Measurements from ENCODE around the gene VEPH1. TPM values are rescaled to one million over a fixed set of nuclear protein-coding genes. Genes with fewer than 3 reads are reported as not detected.

Gene VEPH1
- total RNA-seq (1 to 10 TPM in 1 of 2 donors, under 1 TPM in 1; 0.15 to 3.9 TPM), total RNA-seq (0 reads per million in 2 donors)

DNA sequence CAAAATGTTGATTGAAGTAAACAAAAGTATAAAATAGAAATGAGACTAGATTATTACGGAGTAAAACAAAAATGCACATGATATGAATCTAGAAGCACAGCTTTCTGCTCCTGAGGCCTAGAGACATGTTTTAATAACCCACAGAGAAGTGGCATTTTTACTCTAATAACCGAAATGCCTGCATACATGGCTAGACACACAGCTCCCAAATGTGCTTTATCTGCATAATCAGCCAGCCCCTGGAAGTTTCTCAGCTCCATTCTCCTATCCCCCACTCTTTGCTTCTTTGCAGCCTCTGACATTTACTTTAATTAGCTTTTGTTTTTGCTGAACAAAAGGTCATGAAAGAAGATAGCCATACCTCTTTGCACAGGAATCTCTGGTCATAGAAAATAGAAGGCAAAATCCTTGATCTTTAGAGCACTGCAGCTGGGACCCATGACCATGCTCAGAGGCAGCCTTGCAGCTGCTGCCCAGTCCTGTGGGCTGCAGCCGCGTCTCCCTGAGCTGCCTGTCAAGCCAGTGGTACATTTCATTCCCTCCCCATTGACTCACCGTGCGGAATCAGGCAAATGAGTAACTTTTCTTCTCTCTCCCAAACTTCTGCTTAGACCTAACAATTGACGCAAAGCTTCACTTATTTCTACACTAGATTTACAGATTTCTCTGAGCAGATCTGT, at the start of gene VEPH1:
VEPH1 (minus strand) TSS at position 501 of the 680 bp plus-strand sequence. CDS start 8,067 bp downstream, outside the sequence.
- peaks cover 37% of the 10 kb centered on the region for H3K27me3 Mint-ChIP-seq
- H3K27ac Mint-ChIP-seq = no peak within 1 kb of the TSS
- peaks cover 13% of the 10 kb centered on the region for H3K4me1 Mint-ChIP-seq
- H3K9me3 ChIP-seq (ENCODE audit: control insufficient read depth, low read length, poor library complexity, severe bottlenecking) = no peaks in the 10 kb centered on the region
- H3K36me3 Mint-ChIP-seq (ENCODE audit: low read depth) = peaks cover 2% of the 10 kb centered on the region
- no peak within 1 kb of the TSS for H3K4me3 Mint-ChIP-seq
- ATAC-seq = no peak
- no peak for DNase-seq

DNA sequence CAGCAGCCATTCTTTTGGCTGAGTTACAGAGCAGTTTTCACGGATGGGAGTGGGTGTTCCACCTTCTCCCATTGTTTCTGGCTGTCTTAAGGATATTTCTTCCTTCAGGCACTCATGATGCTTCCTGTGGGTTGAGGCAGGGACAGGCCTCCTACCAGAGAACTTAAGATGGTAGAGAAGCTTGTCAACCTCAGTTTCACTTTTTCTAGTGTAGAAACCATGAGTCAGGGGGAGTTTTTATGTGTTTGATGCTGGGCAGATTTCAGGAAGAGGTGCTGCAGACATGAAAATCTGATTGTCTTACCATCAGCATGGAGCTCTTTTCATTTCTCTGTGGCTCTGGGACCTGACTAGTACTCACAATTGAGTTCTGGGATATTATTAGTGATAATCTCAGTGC, 48.7 kb upstream of the VEPH1 start:
- peaks cover 21% of the 10 kb centered on the region for H3K27me3 Mint-ChIP-seq
- no peaks in the 10 kb centered on the region for H3K9me3 ChIP-seq (ENCODE audit: control insufficient read depth, low read length, poor library complexity, severe bottlenecking)
- DNase-seq (no peak), ATAC-seq (no peak)
- no peak overlapping the region for H3K27ac Mint-ChIP-seq
- no peaks in the 10 kb centered on the region for H3K36me3 Mint-ChIP-seq (ENCODE audit: low read depth)
- no peaks in the 10 kb centered on the region for H3K4me1 Mint-ChIP-seq
- no peak overlapping the region for H3K4me3 Mint-ChIP-seq

GRCh38 chr3:157549498-157549897, 46.3 kb upstream of the VEPH1 start:
- H3K4me3 Mint-ChIP-seq = no peak overlapping the region

GRCh38 chr3:157544501-157545130, 41.4 kb upstream of the VEPH1 start:
- Mint-ChIP-seq H3K4me3 (no peak overlapping the region), H3K27me3 (peaks cover 38% of the 10 kb centered on the region)
- no peak for DNase-seq

More at GRCh38 chr3:157549498-157549897, 46.3 kb upstream of the VEPH1 start:
- H3K9me3 ChIP-seq (ENCODE audit: control insufficient read depth, low read length, poor library complexity, severe bottlenecking) = no peaks in the 10 kb centered on the region
- DNase-seq (no peak), ATAC-seq (no peak)
- H3K27me3 Mint-ChIP-seq = peaks cover 7% of the 10 kb centered on the region
- no peaks in the 10 kb centered on the region for H3K4me1 Mint-ChIP-seq
- no peaks in the 10 kb centered on the region for H3K36me3 Mint-ChIP-seq (ENCODE audit: low read depth)
- no peak overlapping the region for H3K27ac Mint-ChIP-seq

DNA sequence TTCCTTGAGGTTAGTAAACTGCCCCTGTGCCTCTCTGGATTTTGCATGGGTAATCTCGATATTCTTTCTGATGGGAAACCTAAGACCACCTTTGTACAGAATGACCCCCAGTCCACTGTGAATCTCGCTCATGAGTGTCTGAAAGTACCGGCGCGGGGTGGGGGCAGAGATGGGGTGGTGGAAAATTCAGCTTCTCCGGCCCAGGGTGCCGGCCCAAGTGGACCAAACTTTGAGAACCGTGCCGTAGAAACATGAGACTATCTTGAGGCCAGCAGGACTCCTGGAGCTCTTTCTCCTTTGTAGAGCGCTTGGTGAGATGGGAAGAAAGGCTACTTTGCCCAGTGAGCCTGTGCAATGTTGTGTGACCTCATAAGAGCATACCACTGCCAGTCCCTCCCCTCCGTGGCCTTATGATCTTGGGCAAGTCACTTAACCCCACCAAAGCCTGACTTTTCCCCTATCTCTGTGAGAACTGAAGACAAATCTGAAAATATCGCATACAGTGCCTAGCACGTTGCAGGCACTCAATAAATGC, 40.4 kb upstream of the VEPH1 start:
- Mint-ChIP-seq H3K4me1 (no peaks in the 10 kb centered on the region), H3K36me3 (ENCODE audit: low read depth) (no peaks in the 10 kb centered on the region), H3K27me3 (peaks cover 48% of the 10 kb centered on the region), H3K4me3 (no peak overlapping the region), H3K27ac (no peak overlapping the region)
- ATAC-seq = no peak
- DNase-seq = no peak
- H3K9me3 ChIP-seq (ENCODE audit: control insufficient read depth, low read length, poor library complexity, severe bottlenecking) = no peaks in the 10 kb centered on the region

More at GRCh38 chr3:157544501-157545130, 41.4 kb upstream of the VEPH1 start:
- Mint-ChIP-seq H3K27ac (no peak overlapping the region), H3K36me3 (ENCODE audit: low read depth) (no peaks in the 10 kb centered on the region), H3K4me1 (no peaks in the 10 kb centered on the region)
- no peaks in the 10 kb centered on the region for H3K9me3 ChIP-seq (ENCODE audit: control insufficient read depth, low read length, poor library complexity, severe bottlenecking)
- no peak for ATAC-seq

- no peak overlapping the region for H3K27ac Mint-ChIP-seq
- no peak for DNase-seq
- H3K4me1 Mint-ChIP-seq = no peaks in the 10 kb centered on the region
- H3K27me3 Mint-ChIP-seq = peaks cover 51% of the 10 kb centered on the region
- H3K4me3 Mint-ChIP-seq = no peak overlapping the region
- no peaks in the 10 kb centered on the region for H3K36me3 Mint-ChIP-seq (ENCODE audit: low read depth)
- ATAC-seq = no peak
- H3K9me3 ChIP-seq (ENCODE audit: control insufficient read depth, low read length, poor library complexity, severe bottlenecking) = no peaks in the 10 kb centered on the region
Measured at GRCh38 chr3:157542711-157543500, 39.7 kb upstream of the VEPH1 start.

DNA sequence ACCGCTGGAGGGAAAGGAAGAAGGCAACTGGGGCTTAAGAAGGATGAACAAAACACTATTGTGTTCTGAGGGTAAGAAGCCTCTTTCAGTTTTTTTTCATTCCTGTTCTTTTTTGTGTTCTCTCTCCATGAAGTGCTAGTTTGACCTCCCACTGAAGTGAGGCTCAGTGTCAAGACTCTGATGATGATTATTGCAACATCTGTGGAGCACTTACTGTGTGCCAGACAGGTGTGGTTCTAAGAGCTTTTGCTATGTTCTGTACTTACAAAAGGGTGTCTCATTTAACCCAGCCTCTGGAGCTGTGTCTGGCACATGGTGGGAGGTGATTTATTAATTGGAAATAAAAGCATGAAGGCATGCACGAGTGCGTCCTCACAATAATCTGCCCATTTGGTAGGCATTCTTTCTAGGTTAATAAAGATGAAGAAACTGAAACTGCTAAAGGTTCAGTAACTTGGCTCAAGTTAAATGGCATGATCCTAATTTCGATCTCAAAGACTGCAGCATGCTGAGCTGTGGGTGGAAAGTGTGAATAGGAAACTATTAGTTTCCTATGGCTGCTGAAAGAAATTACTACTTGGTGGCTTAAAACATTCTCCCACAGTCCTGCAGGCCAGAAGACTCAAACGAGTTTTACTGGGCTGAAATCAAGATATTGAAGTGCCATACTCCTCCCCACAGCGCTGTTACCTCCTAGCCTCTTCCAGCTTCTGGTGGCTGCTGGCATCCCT, 38.5 kb upstream of the VEPH1 start:
- no peaks in the 10 kb centered on the region for H3K36me3 Mint-ChIP-seq (ENCODE audit: low read depth)
- no peaks in the 10 kb centered on the region for H3K9me3 ChIP-seq (ENCODE audit: control insufficient read depth, low read length, poor library complexity, severe bottlenecking)
- H3K4me3 Mint-ChIP-seq = no peak overlapping the region
- H3K27ac Mint-ChIP-seq = no peak overlapping the region
- DNase-seq = no peak
- no peaks in the 10 kb centered on the region for H3K4me1 Mint-ChIP-seq
- H3K27me3 Mint-ChIP-seq = peaks cover 51% of the 10 kb centered on the region
- ATAC-seq = no peak

- no peak overlapping the region for H3K4me3 Mint-ChIP-seq
Measured at GRCh38 chr3:157540656-157541055, 37.4 kb upstream of the VEPH1 start.

DNA sequence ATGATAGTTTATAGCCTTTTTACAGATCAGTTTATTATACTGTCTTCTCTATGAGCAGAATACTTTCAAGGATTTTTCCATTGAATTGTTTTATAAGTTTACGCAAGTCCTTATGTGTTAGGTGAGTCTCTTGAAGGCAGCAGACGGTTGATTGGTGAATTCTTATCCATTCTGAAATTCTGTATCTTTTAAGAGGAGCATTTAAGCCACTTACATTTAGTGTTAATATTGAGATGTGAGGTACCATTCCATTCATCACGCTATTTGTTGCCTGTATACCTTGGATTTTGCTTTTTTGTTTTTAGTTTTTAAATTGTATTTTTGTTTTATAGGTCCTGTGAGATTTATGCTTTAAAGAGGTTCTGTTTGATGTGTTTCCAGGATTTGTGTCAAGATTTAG, 32.5 kb upstream of the VEPH1 start:
- DNase-seq (no peak), ATAC-seq (no peak)
- peaks cover 26% of the 10 kb centered on the region for H3K27me3 Mint-ChIP-seq
- H3K36me3 Mint-ChIP-seq (ENCODE audit: low read depth) = no peaks in the 10 kb centered on the region
- no peak overlapping the region for H3K4me3 Mint-ChIP-seq
- H3K4me1 Mint-ChIP-seq = no peaks in the 10 kb centered on the region
- no peak overlapping the region for H3K27ac Mint-ChIP-seq
- H3K9me3 ChIP-seq (ENCODE audit: control insufficient read depth, low read length, poor library complexity, severe bottlenecking) = no peaks in the 10 kb centered on the region

More at GRCh38 chr3:157540656-157541055, 37.4 kb upstream of the VEPH1 start:
- no peaks in the 10 kb centered on the region for H3K4me1 Mint-ChIP-seq
- H3K27ac Mint-ChIP-seq = no peak overlapping the region
- peaks cover 51% of the 10 kb centered on the region for H3K27me3 Mint-ChIP-seq
- no peak for ATAC-seq
- no peak for DNase-seq
- H3K9me3 ChIP-seq (ENCODE audit: control insufficient read depth, low read length, poor library complexity, severe bottlenecking) = no peaks in the 10 kb centered on the region
- no peaks in the 10 kb centered on the region for H3K36me3 Mint-ChIP-seq (ENCODE audit: low read depth)

GRCh38 chr3:157534725-157535161, 31.5 kb upstream of the VEPH1 start:
- Mint-ChIP-seq H3K4me3 (no peak overlapping the region), H3K4me1 (no peaks in the 10 kb centered on the region), H3K27me3 (peaks cover 20% of the 10 kb centered on the region), H3K36me3 (ENCODE audit: low read depth) (no peaks in the 10 kb centered on the region), H3K27ac (no peak overlapping the region)
- DNase-seq = no peak
- H3K9me3 ChIP-seq (ENCODE audit: control insufficient read depth, low read length, poor library complexity, severe bottlenecking) = no peaks in the 10 kb centered on the region
- ATAC-seq = no peak

GRCh38 chr3:157533298-157534070, 30.3 kb upstream of the VEPH1 start:
- H3K36me3 Mint-ChIP-seq (ENCODE audit: low read depth) = no peaks in the 10 kb centered on the region
- ATAC-seq (no peak), DNase-seq (no peak)
- H3K27ac Mint-ChIP-seq = no peak overlapping the region
- no peaks in the 10 kb centered on the region for H3K9me3 ChIP-seq (ENCODE audit: control insufficient read depth, low read length, poor library complexity, severe bottlenecking)
- H3K4me3 Mint-ChIP-seq = no peak overlapping the region
- peaks cover 7% of the 10 kb centered on the region for H3K27me3 Mint-ChIP-seq
- no peaks in the 10 kb centered on the region for H3K4me1 Mint-ChIP-seq
